Ascending aorta (tissue), 2 donors: Measurements from ENCODE around the gene SULF2. TPM values are rescaled to one million over a fixed set of nuclear protein-coding genes. Genes with fewer than 3 reads are reported as not detected.

Experiments used
- DNase-seq, 2 donors: peaks; one replicate each; pipeline ENCODE4 v3.0.0-alpha.2; 2019; ENCODE audit warnings: low spot score in 2 of 2
- H3K27ac ChIP-seq, 2 donors: fragments of 200-600 bp; sonication (generic); one replicate each; pipeline ENCODE4 v1.5.1; 2016 to 2017; ENCODE audit warnings: mild to moderate bottlenecking in 1 of 2
- H3K27me3 ChIP-seq: fragments of 200-600 bp; sonication (generic); one replicate; pipeline ENCODE4 v1.5.1; 2017
- H3K36me3 ChIP-seq, 2 donors: fragments of 200-600 bp; sonication (generic); one replicate each; pipeline ENCODE4 v1.5.1; 2016
- H3K4me1 ChIP-seq, 2 donors: fragments of 200-600 bp; sonication (generic); one replicate each; pipeline ENCODE4 v1.5.1; 2016 to 2017; ENCODE audit warnings: mild to moderate bottlenecking in 1 of 2
- H3K4me3 ChIP-seq, 2 donors: fragments of 200-600 bp; sonication (generic); one replicate each; pipeline ENCODE4 v1.5.1; 2016 to 2017; ENCODE audit warnings: mild to moderate bottlenecking in 1 of 2
- H3K9me3 ChIP-seq, 2 donors: fragments of 200-600 bp; sonication (generic); one replicate each; pipeline ENCODE4 v1.5.1; 2016
- intact Hi-C: fragments of 100-400 bp; cut with DNase I; formaldehyde crosslinking; loops from one replicate; pipeline ENCODE4 v1.15.1; 2023
- total RNA-seq: library from RNA; depleted of rRNA; stranded (reverse); fragments of >200 nt; gene quantifications from one replicate; pipeline ENCODE4 v1.1.0, GENCODE V29; 2016
- TF ChIP-seq, protein P1 (sequence below), 3 experiments: fragments of 200-600 bp in 2 of 3; fragments of 450-650 bp in 1 of 3; sonication (generic) in 2 of 3; IDR thresholded peaks; one replicate each; pipeline ENCODE4 v1.5.1; 2016 to 2019; ENCODE audit warnings: antibody characterized with exemption in 3 of 3, mild to moderate bottlenecking in 1 of 3, moderate library complexity in 1 of 3

SULF2 gene
- total RNA-seq, 1 donor from 2014 or later: 194 TPM

DNA sequence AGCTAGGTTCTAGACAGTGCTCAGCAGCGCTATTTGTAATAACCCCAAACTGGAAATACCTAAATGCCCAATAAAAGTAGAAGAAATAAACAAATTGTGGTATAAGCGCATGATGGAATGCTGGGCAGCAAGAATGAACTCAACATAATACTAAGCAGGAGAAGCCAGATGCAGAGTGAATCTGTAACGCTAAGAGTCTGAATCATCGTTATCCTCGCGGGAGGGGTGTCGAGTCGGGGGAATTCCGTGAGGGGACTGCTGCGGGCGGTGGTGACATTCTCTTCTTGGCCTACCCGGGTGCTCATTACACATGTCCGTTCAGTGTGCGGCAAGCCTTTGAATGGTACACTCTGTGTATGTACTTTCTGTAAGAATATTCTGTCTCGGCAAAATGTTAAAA lies 83.7 kb downstream of the SULF2 start:
- Histone ChIP-seq H3K4me3 (no peak overlapping the region), H3K9me3 (no peaks in the 10 kb centered on the region), H3K4me1 (no peaks in the 10 kb centered on the region), H3K27ac (no peak overlapping the region), H3K27me3 (no peaks in the 10 kb centered on the region), H3K36me3 (peaks cover 0 to 8% of the 10 kb centered on the region in 2 donors)
- TF ChIP-seq, protein P1, sequence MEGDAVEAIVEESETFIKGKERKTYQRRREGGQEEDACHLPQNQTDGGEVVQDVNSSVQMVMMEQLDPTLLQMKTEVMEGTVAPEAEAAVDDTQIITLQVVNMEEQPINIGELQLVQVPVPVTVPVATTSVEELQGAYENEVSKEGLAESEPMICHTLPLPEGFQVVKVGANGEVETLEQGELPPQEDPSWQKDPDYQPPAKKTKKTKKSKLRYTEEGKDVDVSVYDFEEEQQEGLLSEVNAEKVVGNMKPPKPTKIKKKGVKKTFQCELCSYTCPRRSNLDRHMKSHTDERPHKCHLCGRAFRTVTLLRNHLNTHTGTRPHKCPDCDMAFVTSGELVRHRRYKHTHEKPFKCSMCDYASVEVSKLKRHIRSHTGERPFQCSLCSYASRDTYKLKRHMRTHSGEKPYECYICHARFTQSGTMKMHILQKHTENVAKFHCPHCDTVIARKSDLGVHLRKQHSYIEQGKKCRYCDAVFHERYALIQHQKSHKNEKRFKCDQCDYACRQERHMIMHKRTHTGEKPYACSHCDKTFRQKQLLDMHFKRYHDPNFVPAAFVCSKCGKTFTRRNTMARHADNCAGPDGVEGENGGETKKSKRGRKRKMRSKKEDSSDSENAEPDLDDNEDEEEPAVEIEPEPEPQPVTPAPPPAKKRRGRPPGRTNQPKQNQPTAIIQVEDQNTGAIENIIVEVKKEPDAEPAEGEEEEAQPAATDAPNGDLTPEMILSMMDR (IDR thresholded peaks at IDR 0.05): no peak
- no peak for DNase-seq
- intact Hi-C loops: no loop called here

DNA sequence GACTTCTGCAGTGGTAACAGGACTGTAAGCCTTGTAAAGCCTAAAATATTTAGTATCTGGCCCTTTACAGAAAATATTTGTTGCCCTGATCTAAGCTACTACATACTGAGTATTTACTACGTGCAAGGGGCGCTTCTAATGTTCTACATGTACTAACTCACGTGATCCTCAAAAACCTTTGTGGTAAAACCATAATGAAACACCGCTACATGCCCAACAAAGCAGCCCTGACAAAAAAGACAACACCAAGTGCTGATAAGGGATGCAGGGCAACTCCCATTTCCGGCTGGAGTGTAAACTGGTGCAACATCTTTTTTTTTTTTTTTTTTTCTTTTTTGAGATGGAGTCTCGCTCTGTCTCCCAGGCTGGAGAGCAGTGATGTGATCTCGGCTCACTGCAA lies 85.0 kb downstream of the SULF2 start:
- DNase-seq: no peak
- Histone ChIP-seq H3K27ac (no peak overlapping the region), H3K4me1 (no peaks in the 10 kb centered on the region), H3K9me3 (no peaks in the 10 kb centered on the region), H3K4me3 (no peak overlapping the region), H3K36me3 (peaks cover 0 to 8% of the 10 kb centered on the region in 2 donors), H3K27me3 (no peaks in the 10 kb centered on the region)
- TF ChIP-seq, protein P1 (IDR thresholded peaks at IDR 0.05): no peak
- intact Hi-C loops: no loop called here

DNA sequence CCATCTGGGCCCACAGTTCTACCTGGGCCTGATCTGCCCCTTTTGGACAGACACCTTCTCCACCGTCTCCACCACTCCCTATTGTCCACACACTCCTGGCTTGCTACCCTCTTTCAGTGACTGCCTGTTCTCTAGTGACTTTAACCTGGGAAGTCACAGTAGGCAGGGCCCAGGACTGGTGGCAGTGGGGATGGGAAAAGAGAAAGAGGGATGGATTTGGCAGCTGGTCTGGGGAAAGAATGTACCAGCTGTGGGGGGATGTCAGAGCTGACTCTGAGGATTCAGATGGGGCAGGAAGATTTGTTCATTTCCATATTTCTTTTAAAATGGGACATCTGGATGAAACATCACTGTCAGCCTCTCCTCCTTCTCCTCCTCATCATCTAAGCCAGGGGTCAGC lies 85.5 kb downstream of the SULF2 start:
- no peak for DNase-seq

DNA sequence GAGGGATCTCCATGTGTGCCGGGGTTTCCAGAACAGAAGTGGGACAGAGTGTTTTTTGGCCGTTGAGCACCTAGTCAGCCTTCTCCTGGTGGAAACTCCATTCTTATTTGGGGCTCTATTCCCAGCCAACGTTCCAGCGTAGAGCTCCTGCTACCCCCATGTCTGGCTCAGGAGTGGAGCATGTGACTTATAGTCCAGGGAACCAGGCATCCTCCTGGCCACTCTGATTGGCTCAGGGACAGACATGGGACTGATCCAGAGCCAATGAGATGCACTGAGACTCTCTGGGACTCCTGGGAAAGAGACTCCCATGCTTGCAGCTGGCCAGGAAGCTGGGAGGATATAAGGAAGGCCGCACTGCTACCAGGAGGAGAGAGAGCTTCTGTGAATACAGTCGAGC lies 87.1 kb downstream of the SULF2 start:
- Histone ChIP-seq H3K4me3 (no peak overlapping the region), H3K9me3 (no peaks in the 10 kb centered on the region), H3K4me1 (no peaks in the 10 kb centered on the region), H3K27ac (no peak overlapping the region), H3K36me3 (peaks cover 0 to 8% of the 10 kb centered on the region in 2 donors), H3K27me3 (no peaks in the 10 kb centered on the region)
- TF ChIP-seq, protein P1 (IDR thresholded peaks at IDR 0.05): no peak
- intact Hi-C loops: no loop called here
- no peak for DNase-seq

More for the DNA sequence above, 85.5 kb downstream of the SULF2 start:
- Histone ChIP-seq H3K9me3 (no peaks in the 10 kb centered on the region), H3K4me1 (no peaks in the 10 kb centered on the region), H3K27me3 (no peaks in the 10 kb centered on the region), H3K36me3 (peaks cover 0 to 8% of the 10 kb centered on the region in 2 donors), H3K4me3 (no peak overlapping the region), H3K27ac (no peak overlapping the region)
- intact Hi-C loops: no loop called here
- TF ChIP-seq, protein P1 (IDR thresholded peaks at IDR 0.05): no peak

DNA sequence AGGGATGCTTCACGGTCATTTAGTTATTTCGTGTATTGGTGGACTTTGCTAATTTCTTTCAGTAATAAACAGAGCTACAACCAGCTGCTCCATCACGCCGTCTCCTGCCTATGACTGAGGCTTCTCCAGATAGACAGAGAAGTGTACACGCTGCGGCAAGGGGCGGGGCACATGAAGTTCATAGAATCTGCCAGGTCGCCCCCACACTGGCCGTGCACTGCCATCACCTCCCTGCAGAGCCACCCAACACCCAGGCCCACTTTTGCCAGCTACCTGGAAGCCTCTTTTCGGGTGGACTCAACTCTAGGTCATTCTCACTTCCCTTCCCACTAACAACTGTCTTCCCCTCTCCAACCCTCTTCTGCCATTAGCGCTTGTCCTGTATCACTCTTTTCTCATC lies 88.4 kb downstream of the SULF2 start:
- H3K27ac ChIP-seq: no peak overlapping the region
- no peaks in the 10 kb centered on the region for H3K4me1 ChIP-seq
- H3K4me3 ChIP-seq: no peak overlapping the region
- H3K36me3 ChIP-seq: peaks cover 0 to 8% of the 10 kb centered on the region in 2 donors
- no peak for DNase-seq
- no peaks in the 10 kb centered on the region for H3K27me3 ChIP-seq
- H3K9me3 ChIP-seq: peaks cover 7 to 11% of the 10 kb centered on the region in 2 donors
- intact Hi-C loops: no loop called here
- TF ChIP-seq, protein P1 (IDR thresholded peaks at IDR 0.05): no peak
